Measurements from ENCODE around the gene SUZ12. TPM values are rescaled to one million over a fixed set of nuclear protein-coding genes. Genes with fewer than 3 reads are reported as not detected.

The SUZ12 gene
- polyA plus RNA-seq, 1 donor from 2014 or later: 42.1 TPM

DNA sequence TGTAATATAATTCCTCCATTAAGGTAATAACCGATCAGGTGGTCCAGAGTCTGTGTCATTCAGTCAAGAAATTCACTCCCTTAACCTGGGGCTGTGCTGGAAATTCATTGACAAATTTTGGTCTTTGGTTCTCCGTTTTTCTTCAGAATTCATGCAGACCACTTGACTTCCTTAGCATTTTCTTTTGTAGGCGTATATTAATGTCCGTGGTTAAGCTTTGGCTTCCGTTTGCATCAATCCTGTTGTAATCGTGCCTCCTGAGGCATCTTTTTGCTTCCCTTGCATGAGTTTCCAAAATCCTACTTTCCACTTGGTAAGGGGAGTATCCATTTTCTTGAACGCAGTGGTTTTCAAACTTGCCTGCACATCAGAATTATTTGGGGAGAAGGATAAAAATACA is 79.4 kb downstream of the SUZ12 start:
- Histone ChIP-seq H3K9ac (ENCODE audit: low read length) (no peak overlapping the region), H3K4me3 (ENCODE audit: low read length) (no peak overlapping the region), H3K9me3 (ENCODE audit: low read length) (no peaks in the 10 kb centered on the region), H3K9me2 (ENCODE audit: insufficient read depth, low read length) (no peaks in the 10 kb centered on the region), H3K36me3 (ENCODE audit: insufficient read depth, low read length) (no peaks in the 10 kb centered on the region), H3K27ac (ENCODE audit: low read length) (no peak overlapping the region), H2AFZ (ENCODE audit: low read depth, low read length) (no peak overlapping the region), H3K4me2 (ENCODE audit: low read length) (no peak overlapping the region), H4K20me1 (ENCODE audit: insufficient read depth) (no peaks in the 10 kb centered on the region), H3K79me2 (replicated peaks; ENCODE audit: insufficient read depth, low read length) (peaks cover 30% of the 10 kb centered on the region), H3F3A (ENCODE audit: insufficient read depth, low read length, poor library complexity, severe bottlenecking) (no peaks in the 10 kb centered on the region), H3K27me3 (ENCODE audit: insufficient read depth, low read depth, low read length) (no peaks in the 10 kb centered on the region)
- TF ChIP-seq SMC3 (conservative IDR thresholded peaks at IDR 0.05; ENCODE audit: poor library complexity) (no peak), POLR2AphosphoS5 (IDR thresholded peaks at IDR 0.05) (no peak), MXI1 (conservative IDR thresholded peaks at IDR 0.05; ENCODE audit: poor library complexity, severe bottlenecking) (no peak), EZH2 (IDR thresholded peaks at IDR 0.05; ENCODE audit: borderline replicate concordance, insufficient read depth, low read length, poor library complexity, severe bottlenecking) (no peak)
- TF ChIP-seq, protein P1, sequence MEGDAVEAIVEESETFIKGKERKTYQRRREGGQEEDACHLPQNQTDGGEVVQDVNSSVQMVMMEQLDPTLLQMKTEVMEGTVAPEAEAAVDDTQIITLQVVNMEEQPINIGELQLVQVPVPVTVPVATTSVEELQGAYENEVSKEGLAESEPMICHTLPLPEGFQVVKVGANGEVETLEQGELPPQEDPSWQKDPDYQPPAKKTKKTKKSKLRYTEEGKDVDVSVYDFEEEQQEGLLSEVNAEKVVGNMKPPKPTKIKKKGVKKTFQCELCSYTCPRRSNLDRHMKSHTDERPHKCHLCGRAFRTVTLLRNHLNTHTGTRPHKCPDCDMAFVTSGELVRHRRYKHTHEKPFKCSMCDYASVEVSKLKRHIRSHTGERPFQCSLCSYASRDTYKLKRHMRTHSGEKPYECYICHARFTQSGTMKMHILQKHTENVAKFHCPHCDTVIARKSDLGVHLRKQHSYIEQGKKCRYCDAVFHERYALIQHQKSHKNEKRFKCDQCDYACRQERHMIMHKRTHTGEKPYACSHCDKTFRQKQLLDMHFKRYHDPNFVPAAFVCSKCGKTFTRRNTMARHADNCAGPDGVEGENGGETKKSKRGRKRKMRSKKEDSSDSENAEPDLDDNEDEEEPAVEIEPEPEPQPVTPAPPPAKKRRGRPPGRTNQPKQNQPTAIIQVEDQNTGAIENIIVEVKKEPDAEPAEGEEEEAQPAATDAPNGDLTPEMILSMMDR (IDR thresholded peaks at IDR 0.05; ENCODE audit: poor library complexity, severe bottlenecking): no peak

DNA sequence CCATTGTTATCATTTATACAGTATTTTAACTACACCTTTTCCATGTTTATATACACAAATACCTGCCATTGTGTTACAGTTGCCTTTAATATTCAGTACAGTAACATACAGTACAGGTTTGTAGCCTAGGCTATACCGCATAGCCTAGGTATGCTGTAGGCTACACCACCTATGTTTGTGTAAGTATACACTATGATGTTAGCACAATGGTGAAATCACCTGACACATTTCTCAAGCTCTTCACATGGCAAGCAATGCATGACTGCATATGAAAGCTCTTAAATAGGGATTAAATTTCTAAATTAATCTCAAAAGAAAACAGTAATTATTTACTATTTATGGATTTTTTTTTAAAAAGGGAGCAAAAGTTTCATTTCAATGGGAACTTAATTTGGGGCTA is 82.4 kb downstream of the SUZ12 start:
- Histone ChIP-seq H3K27me3 (ENCODE audit: insufficient read depth, low read depth, low read length) (no peaks in the 10 kb centered on the region), H4K20me1 (ENCODE audit: insufficient read depth) (no peaks in the 10 kb centered on the region), H3K36me3 (ENCODE audit: insufficient read depth, low read length) (no peaks in the 10 kb centered on the region), H2AFZ (ENCODE audit: low read depth, low read length) (no peak overlapping the region), H3K9me2 (ENCODE audit: insufficient read depth, low read length) (no peaks in the 10 kb centered on the region), H3K4me2 (ENCODE audit: low read length) (no peak overlapping the region), H3K4me3 (ENCODE audit: low read length) (no peak overlapping the region), H3K9ac (ENCODE audit: low read length) (no peak overlapping the region), H3K79me2 (replicated peaks; ENCODE audit: insufficient read depth, low read length) (peaks cover 8% of the 10 kb centered on the region), H3F3A (ENCODE audit: insufficient read depth, low read length, poor library complexity, severe bottlenecking) (no peaks in the 10 kb centered on the region), H3K9me3 (ENCODE audit: low read length) (no peaks in the 10 kb centered on the region), H3K27ac (ENCODE audit: low read length) (no peak overlapping the region)
- TF ChIP-seq EP300 (conservative IDR thresholded peaks at IDR 0.05; ENCODE audit: poor library complexity, severe bottlenecking): no peak
- no peak for TF ChIP-seq SMC3 (conservative IDR thresholded peaks at IDR 0.05; ENCODE audit: poor library complexity)
- TF ChIP-seq, protein P2, sequence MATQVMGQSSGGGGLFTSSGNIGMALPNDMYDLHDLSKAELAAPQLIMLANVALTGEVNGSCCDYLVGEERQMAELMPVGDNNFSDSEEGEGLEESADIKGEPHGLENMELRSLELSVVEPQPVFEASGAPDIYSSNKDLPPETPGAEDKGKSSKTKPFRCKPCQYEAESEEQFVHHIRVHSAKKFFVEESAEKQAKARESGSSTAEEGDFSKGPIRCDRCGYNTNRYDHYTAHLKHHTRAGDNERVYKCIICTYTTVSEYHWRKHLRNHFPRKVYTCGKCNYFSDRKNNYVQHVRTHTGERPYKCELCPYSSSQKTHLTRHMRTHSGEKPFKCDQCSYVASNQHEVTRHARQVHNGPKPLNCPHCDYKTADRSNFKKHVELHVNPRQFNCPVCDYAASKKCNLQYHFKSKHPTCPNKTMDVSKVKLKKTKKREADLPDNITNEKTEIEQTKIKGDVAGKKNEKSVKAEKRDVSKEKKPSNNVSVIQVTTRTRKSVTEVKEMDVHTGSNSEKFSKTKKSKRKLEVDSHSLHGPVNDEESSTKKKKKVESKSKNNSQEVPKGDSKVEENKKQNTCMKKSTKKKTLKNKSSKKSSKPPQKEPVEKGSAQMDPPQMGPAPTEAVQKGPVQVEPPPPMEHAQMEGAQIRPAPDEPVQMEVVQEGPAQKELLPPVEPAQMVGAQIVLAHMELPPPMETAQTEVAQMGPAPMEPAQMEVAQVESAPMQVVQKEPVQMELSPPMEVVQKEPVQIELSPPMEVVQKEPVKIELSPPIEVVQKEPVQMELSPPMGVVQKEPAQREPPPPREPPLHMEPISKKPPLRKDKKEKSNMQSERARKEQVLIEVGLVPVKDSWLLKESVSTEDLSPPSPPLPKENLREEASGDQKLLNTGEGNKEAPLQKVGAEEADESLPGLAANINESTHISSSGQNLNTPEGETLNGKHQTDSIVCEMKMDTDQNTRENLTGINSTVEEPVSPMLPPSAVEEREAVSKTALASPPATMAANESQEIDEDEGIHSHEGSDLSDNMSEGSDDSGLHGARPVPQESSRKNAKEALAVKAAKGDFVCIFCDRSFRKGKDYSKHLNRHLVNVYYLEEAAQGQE (IDR thresholded peaks at IDR 0.05; ENCODE audit: borderline replicate concordance): no peak
- TF ChIP-seq POLR2AphosphoS5 (IDR thresholded peaks at IDR 0.05): no peak
- TF ChIP-seq TAF1 (IDR thresholded peaks at IDR 0.05; ENCODE audit: low read depth): no peak
- no peak for TF ChIP-seq RAD21 (conservative IDR thresholded peaks at IDR 0.05)
- TF ChIP-seq EZH2 (IDR thresholded peaks at IDR 0.05; ENCODE audit: borderline replicate concordance, insufficient read depth, low read length, poor library complexity, severe bottlenecking): no peak
- no peak for TF ChIP-seq MXI1 (conservative IDR thresholded peaks at IDR 0.05; ENCODE audit: poor library complexity, severe bottlenecking)
- TF ChIP-seq, protein P1 (IDR thresholded peaks at IDR 0.05; ENCODE audit: poor library complexity, severe bottlenecking): no peak

All from neural cell (in vitro differentiated cells).